ENCODE results near the gene BIN1. TPM values are rescaled to one million over a fixed set of nuclear protein-coding genes. Genes with fewer than 3 reads are reported as not detected.

BIN1 gene
- total and polyA plus RNA-seq, 8 donors = 13.3 to 21.3 (median 16.2) TPM

DNA sequence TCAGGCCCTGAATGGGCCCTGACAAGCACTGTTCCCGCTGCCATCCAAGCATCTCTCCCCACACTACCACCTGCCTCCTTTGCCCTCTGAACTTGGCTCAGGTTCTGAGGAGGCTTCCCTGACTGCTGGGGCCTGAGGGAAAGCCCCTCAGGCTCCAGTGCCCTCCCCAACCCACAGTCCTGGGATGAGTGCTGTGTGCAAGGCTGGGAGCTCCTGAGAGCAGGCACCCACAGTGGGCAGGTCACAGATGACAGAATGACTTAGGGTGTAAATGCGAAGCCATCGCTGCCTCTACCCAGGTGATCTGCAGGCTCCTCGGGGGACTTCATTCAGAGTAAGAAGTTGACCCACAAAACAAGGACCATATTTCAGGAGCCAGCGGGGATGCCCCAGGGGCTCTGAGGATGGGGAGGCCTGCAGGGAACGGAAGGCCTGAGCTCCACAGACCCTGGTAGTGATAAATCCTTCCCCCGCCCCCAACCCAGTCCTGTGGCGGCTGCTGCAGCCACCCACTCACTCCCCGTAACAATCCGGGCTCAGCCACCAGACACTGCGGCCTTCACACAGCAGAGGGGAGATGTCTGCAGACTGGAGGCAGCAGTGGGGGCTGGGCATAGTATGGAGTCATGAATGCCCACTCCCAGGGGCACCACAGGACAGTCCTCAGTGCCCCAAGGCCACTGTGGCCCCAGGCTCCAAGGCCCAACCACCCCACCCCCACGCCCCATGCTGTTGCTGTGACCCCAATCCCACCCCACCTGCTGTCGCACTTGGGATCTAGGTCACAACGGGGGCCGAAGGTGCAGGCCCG is 8.9 kb downstream of the BIN1 start:
- Histone ChIP-seq H3K4me3 (no peak overlapping the region), H3K9me3 (no peaks in the 10 kb centered on the region), H3K27ac (no peak overlapping the region), H3K36me3 (no peaks in the 10 kb centered on the region), H3K27me3 (no peaks in the 10 kb centered on the region), H3K4me1 (peaks cover 0 to 8% (median 0%) of the 10 kb centered on the region in 3 donors)
- FAIRE-seq (no peak), ATAC-seq (no peak), DNase-seq (peak in 1 of 6 donors; percentile 54)
- TF ChIP-seq, protein P1, sequence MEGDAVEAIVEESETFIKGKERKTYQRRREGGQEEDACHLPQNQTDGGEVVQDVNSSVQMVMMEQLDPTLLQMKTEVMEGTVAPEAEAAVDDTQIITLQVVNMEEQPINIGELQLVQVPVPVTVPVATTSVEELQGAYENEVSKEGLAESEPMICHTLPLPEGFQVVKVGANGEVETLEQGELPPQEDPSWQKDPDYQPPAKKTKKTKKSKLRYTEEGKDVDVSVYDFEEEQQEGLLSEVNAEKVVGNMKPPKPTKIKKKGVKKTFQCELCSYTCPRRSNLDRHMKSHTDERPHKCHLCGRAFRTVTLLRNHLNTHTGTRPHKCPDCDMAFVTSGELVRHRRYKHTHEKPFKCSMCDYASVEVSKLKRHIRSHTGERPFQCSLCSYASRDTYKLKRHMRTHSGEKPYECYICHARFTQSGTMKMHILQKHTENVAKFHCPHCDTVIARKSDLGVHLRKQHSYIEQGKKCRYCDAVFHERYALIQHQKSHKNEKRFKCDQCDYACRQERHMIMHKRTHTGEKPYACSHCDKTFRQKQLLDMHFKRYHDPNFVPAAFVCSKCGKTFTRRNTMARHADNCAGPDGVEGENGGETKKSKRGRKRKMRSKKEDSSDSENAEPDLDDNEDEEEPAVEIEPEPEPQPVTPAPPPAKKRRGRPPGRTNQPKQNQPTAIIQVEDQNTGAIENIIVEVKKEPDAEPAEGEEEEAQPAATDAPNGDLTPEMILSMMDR (IDR thresholded peaks at IDR 0.05) = no peak
- WGBS, 2 donors = 87 to 90% methylated on average over 16 of the region's 16 CpGs
- intact Hi-C loops (cut with DNase I) = no loop called here

- WGBS, 2 donors = 78 to 80% methylated on average over 3 of the region's 3 CpGs
These were observed 9.5 kb downstream of the BIN1 start for GRCh38 chr2:127097471-127097765.

GRCh38 chr2:127096718-127097470 is 10.1 kb downstream of the BIN1 start:
- Histone ChIP-seq H3K27ac (no peak overlapping the region), H3K4me3 (no peak overlapping the region), H3K9me3 (no peaks in the 10 kb centered on the region), H3K4me1 (peaks cover 0 to 8% (median 0%) of the 10 kb centered on the region in 3 donors), H3K36me3 (no peaks in the 10 kb centered on the region), H3K27me3 (no peaks in the 10 kb centered on the region)
- FAIRE-seq = no peak
- TF ChIP-seq, protein P1 (IDR thresholded peaks at IDR 0.05) = no peak
- no peak for ATAC-seq
- intact Hi-C loops (cut with DNase I) = no loop called here
- WGBS, 2 donors = 82 to 83% methylated on average over 15 of the region's 15 CpGs
- peak in 1 of 6 donors; percentile 64 for DNase-seq

More at GRCh38 chr2:127097471-127097765, 9.5 kb downstream of the BIN1 start:
- intact Hi-C loops (cut with DNase I) = no loop called here
- DNase-seq (no peak), FAIRE-seq (no peak), ATAC-seq (no peak)
- Histone ChIP-seq H3K27me3 (no peaks in the 10 kb centered on the region), H3K4me3 (no peak overlapping the region), H3K36me3 (no peaks in the 10 kb centered on the region), H3K27ac (no peak overlapping the region), H3K4me1 (peaks cover 0 to 8% (median 0%) of the 10 kb centered on the region in 3 donors), H3K9me3 (no peaks in the 10 kb centered on the region)
- TF ChIP-seq, protein P1 (IDR thresholded peaks at IDR 0.05) = no peak

DNA sequence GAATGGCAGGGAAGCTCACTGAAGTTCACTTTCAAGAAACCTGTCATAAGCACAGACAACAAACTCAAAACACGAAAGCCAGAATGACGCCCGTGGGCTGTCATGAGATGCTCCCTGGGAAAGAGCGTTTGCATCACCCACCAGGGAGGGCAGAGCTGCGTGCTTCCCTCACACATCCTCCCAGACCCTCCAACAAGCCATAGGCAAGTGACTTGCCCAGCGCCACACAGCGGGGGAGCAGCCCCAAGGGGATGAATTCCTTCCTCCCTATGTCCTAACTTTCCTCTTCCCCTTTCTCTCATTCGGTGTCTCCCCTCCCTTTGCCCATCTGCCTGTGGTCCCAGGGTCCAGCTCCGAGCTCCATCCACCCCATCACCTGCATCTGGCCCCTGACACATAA is 10.7 kb downstream of the BIN1 start:
- Histone ChIP-seq H3K9me3 (no peaks in the 10 kb centered on the region), H3K4me1 (peaks cover 0 to 8% (median 0%) of the 10 kb centered on the region in 3 donors), H3K4me3 (no peak overlapping the region), H3K27me3 (no peaks in the 10 kb centered on the region), H3K27ac (no peak overlapping the region), H3K36me3 (no peaks in the 10 kb centered on the region)
- TF ChIP-seq, protein P1 (IDR thresholded peaks at IDR 0.05) = no peak
- 87% methylated on average over 9 of the region's 9 CpGs for WGBS, 2 donors
- peak in 1 of 6 donors; percentile 25 for DNase-seq
- ATAC-seq = no peak
- FAIRE-seq = no peak
- intact Hi-C loops (cut with DNase I) = no loop called here
